Ramos (cell line): ENCODE results near the gene LGALS4.
"Not testable (repeated sequence)": the region's sequence is repeated elsewhere in the genome, so short reads cannot be mapped to it uniquely, and the experiment has no call there.

ENCODE experiments used
- in situ Hi-C: fragments of 300-500 bp; cut with MboI; formaldehyde crosslinking; loops from one replicate; pipeline ENCODE4 v1.14.3; 2022; ENCODE audit warnings: low sequenced_read_pairs; ENCODE audit not compliant: unreplicated experiment

LGALS4 gene

DNA sequence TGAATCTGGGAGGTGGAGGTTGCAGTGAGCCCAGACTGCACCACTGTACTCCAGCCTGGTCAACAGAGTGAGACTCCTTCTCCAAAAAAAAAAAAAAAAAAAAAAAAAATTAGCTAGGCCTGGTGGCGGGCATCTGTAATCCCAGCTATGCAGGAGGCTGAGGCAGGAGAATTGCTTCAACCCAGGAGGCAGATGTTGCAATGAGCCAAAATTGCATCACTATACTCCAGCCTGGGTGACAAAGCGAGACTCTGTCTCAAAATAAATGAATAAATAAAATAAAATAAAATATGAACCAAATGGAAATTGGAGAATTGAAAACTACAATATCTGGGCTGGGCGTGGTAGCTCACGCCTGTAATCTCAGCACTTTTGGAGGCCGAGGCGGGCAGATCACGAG lies 16.5 kb upstream of the LGALS4 start:
- in situ Hi-C loops = not testable (repeated sequence)

DNA sequence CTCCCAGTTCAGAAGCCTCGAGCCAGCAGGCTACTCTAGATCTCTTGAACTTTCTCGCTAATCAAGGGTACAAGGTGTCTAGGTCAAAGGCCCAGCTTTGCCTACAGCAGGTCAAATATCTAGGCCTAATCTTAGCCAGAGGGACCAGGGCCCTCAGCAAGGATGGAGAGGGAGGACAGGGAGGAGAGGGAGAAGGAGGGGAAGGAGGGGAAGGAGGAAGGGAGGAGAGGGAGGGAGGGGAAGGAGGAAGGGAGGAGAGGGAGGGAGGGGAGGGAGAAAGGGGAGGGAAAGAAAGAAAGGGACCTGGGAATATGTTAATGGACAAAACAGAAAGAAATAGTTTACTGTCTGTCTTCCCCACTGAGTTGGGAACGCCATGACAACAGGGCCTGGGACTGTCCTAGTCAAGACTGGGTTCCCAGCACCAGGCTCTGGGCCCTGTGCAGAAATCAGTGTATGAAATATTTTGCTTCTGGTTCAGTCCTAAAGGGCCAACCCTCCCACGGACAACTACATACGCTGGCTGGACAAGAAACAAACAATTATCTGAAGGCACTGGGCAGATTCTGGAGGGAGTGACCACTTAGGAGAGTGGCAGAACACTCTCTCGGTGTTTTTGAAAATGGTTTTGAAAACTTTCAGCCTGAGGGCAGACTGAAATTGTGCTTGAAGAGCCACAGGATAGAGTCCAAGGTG lies 14.3 kb upstream of the LGALS4 start:
- in situ Hi-C loops = no loop called here

DNA sequence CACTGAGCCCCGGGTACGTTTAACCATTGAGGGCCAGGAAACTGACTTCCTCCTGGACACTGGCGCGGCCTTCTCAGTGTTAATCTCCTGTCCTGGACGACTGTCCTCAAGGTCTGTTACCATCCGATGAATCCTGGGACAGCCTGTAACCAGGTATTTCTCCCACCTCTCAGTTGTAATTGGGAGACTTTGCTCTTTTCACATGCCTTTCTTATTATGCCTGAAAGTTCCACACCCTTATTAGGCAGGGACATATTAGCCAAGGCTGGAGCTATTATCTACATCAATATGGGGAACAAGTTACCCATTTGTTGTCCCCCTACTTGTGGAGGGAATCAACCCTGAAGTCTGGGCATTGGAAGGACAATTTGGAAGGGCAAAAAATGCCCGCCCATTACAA lies 13.2 kb upstream of the LGALS4 start:
- in situ Hi-C loops = not testable (repeated sequence)

DNA sequence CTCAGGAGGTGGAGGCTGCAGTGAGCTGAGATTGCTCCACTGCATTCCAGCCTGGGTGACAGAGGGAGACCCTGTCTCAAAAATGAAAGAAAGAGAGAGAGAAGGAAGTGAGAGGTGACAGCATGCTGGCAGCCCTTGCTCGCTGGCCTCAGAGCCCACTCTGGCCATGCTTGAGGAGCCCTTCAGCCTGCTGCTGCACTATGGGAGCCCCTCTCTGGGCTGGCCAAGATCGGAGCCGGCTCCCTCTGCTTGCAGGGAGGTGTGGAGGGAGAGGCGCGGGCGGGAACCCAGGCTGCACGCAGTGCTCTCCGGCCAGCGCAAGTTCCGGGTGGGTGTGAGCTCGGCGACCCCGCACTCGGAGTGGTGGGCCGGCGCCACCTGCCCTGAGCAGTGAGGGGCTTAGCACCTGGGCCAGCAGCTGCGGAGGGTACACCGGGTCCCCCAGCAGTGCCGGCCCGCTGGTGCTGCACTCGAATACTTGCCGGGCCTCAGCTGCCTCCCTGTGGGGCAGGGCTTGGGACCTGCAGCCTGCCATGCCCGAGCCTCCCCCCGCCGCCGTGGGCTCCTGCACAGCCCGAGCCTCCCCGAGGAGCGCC lies 8.6 kb upstream of the LGALS4 start:
- in situ Hi-C loops = not testable (repeated sequence)

DNA sequence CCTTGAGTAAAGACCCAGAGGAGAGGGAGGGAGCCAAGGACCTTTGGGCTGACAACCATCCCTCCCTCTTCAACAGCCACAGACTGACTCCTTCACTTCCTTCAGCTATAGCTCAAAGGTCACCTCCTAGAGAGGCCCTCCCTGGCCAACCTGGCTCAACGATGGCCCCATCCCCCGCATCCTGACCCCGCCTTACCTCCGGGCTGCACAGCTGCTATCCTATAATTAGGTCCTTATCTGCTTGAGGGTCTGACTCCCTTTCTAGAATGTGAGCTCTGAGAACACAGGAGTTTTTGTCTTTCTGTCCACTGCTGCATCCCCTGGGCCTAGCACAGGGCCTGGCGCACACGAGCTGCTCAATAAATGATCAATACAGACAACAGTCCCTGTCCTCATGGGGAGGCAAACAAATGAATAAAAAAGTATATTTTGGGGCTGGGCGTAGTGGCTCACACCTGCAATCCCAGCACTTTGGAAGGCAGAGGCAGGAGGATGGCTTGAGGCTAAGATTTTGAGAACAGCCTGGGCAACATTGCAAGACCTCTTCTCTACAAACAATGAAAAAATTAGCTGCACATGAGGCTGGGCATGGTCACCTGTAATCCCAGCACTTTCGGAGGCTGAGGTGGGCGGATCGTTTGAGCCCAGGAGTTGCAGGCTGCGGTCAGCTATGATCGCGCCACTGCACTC lies 6.6 kb upstream of the LGALS4 start:
- in situ Hi-C loops = no loop called here

DNA sequence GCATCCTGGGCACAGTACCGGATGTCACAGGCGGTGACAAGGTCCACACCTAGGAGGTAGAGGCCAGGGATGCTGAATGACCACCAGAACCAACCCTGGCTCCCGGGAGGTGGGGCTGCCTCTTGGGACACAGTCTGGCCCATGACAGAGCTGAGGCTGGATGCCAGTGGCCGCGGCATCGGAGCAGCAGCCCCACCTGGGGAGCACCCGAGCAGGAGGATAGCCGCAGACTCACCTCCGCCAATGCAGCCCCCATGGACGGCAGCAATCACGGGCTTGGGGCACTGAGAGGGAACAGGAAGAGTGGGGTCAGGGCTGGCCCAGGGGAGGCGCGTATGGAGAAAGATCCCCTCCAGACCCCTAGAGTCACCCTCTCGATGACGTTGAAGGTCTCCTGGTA lies 4.3 kb upstream of the LGALS4 start:
- in situ Hi-C loops = no loop called here

DNA sequence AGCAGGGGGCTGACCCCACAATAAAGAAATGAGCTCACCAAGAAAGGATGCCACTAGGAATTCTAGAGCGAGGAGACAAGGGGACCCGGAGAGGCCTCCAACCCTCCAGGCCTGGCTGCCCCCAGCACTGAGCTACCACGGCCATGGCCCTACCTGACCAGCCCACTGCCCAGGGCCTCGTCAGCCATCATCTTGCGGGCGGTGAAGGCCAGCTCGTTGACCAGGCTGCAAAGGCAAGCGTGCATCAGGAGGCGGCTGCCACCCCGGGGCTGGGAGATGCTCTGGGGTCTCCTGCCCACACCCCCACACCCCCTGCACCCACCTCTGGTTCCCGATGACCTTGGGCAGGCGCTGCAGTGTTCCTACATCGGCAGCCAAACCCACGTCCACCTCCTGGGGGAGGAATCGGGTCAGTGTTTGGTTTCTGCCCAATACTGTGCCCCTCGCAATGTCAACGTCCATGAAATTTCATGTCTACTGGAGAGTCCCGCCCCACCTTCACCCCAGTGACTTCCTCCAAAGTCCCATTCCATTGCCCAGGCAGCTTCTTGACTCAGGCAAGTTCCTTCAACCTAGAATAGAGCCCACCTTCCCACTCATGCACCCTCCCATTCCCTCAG lies 3.5 kb upstream of the LGALS4 start:
- in situ Hi-C loops = no loop called here

DNA sequence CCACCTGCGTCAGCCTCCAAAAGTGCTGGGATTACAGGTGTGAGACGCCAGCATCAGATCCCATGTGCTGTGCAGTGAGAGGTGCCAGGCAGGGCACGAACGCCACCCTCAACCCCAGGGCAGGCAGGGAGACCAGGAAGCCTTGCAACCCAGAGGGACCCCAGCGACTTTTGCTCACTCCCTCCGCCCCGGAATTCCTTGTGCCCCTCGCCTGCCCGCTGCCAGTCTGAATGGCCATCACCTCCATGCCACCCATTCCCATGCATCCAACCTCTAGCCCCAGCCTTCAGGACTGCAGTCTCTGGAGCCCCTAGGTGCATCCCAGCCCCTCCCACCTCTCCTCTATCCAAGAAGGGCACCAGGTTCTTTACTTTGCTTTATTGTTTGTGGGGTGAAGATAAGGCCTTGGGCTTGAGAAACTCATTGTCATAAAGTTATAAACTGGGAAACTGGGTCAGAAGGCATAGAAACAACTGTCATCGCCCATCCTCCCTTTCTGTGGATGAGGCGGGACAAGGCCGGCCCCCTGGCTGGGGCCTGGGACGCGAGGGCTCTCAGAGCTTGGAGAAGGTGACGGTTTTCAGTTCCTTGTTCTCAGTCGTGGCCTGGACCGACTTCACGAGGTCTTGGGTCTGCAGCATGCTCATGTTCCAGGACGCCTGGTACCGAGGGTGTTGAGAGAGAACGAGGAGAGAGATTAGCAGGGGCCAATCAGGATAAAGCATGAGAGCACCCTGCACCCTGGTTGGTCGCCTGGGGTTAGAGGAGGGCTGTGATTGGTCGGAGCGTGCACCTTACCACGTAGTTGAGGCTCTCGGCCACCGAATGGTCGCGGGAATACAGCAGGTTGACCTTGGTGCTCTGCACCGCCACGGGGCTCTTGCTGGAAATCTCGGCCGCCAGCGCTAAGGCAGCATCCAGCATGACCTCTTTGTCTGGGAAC lies 2.6 kb upstream of the LGALS4 start:
- in situ Hi-C loops = no loop called here

DNA sequence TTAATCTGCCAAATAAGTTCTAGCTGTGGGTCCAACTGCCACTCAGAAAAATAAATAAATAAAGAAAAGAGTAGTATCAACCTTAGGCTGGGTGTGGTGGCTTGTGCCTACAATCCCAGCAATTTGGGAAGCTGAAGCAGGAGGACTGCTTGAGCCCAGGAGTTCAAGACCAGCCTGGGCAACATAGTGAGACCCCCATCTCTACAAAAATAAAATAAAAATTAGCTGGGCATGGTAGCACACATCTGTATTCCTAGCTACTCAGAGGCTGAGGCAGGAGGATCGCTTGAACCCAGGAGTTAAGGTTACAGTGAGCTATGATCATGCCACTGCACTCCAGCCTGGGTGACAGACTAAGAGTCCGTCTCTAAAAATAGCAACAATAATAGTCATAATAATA lies 1.2 kb upstream of the LGALS4 start:
- in situ Hi-C loops = not testable (repeated sequence)

DNA sequence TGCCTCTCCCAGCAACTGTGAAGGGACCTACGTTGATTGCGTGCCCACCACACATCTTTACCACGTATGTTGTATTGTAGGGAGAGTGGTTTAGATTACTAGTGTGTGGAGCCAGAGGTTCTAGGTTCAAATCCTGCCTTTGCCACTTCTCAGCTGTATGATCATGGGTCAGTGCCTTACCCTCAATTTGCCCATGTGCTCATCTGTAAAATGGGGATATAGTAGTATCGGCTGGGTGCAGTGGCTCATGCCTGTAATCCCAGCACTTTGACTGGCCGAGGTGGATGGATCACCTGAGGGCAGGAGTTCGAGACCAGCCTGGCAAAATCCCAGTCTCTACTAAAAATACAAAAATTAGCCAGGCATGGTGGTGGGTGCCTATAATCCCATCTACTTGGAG lies 578 bp upstream of the LGALS4 start:
- in situ Hi-C loops = no loop called here

DNA sequence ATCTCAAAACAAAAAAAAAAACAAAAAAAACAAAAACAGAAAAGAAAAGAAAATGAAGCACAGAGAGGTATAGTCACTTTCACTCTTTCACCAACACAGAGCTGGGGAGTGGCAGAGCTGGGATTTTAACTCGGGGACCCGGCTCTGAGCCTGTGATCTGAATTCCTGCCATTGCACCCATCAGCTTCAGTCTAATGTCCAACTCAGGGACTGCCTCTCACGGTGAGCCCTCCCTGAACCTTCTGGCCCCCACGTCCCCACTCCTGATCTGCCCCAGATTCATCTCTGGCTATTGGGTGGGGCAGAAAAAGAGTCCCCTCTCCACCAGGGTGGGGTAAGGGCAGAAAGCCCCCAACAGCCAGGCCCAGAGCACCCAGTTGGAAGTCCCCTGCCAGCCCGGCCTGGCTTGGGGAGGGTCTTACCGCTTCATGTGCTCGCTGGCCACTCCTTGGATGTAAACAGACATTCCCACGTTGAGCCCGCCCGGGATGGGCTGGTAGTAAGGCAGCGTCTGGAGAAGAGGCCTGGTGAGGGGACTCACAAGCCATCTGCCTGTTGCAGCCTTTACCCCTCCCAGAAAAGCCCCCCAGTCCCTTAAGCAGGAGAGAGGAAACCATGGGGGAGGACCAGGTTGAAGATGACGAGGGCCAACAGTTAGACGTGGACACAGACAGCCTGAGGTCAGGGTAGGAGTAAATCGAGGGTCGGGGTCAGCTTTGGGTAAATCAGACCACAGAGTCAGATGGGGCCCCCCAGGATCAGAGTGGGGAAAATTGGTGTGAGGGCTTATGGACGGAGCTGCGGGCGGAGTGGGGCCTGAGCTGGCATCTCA lies 520 bp downstream of the LGALS4 start:
- in situ Hi-C loops = no loop called here

DNA sequence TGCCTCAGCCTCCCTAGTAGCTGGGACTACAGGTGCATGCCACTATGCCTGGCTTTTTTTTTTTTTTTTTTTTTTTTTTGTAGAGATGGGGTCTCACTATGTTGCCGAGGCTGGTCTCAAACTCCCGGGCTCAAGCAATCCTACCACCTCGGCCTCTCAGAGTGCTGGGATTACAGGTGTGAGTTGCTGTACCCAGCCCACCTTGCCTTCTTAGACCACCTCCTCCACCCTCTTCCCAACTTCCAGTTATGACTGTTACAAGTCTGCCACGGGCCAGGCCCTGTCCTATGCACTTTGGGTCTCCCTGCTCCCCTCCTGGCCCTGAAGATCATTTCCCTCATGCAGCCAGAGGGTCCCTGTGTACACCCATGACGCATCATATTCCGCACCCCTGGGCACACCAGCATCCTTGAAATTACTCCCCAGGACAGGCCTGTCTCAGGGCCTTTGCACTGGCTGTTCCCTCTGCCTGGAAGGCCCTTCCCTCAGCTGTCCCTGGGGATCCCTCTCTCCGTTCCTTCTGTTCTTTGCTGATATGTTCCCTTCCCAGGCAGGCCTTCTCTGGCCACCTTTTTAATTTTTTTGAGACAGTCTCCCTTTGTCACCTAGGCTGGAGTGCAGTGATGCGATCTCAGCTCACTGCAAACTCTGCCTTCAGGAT lies 3.0 kb downstream of the LGALS4 start:
- in situ Hi-C loops = no loop called here

DNA sequence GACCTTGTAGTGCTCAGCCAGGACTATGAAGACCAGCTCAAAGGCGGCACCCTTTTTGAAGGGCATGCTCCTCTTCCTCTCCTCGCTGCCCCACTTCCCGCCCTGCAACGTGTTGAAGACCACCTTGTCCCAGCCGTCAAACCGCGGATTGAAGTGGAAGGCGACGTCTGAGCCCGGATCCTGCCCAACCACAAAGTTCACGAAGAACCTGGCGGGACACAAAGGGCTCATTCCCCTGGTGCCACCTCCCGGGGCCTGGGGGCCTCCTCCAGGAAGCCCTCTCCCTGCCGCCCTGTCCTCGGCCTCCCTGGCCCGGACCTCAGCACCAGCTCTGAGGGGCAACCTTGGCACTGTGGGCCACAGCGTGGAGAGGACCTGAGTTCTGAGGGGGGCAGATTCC lies 4.0 kb downstream of the LGALS4 start:
- in situ Hi-C loops = no loop called here

DNA sequence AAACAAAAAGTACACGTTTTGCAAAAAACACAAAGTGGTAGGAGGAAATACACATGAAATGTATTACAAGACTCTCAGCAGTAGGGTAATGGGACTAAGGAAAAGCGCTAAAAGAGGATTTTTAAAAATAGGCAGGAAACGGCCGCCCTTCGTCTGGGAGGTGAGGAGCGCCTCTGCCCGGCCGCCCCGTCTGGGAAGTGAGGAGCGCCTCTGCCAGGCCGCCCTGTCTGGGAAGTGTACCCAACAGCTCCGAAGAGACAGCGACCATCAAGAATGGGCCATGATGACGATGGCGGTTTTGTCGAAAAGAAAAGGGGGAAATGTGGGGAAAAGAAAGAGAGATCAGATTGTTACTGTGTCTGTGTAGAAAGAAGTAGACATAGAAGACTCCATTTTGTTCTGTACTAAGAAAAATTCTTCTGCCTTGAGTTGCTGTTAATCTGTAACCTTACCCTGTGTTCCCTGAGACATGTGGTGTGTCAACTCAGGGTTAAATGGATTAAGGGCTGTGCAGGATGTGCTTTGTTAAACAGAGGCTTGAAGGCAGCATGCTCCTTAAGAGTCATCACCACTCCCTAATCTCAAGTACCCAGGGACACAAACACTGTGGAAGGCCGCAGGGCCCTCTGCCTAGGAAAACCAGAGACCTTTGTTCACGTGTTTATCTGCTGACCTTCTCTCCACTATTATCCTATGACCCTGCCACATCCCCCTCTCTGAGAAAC lies 5.2 kb downstream of the LGALS4 start:
- in situ Hi-C loops = not testable (repeated sequence)

DNA sequence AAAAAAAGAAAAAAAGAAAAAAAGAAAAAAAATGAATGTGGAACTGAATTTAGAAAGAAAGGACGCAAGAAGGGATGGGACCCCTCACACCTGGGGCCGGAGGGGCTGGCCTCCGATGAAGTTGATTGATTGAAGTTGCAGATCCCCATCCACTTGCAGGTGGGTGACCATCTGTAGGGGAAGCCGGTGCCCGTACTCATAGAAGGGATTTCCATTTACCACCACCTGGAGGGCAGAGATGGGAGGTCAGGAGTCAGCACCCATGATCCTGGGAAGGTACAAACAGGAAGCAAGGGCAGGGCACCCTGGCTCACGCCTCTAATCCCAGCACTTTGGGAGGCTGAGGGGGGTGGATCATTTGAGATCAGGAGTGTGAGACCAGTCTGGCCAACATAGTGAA lies 6.4 kb downstream of the LGALS4 start:
- in situ Hi-C loops = no loop called here

DNA sequence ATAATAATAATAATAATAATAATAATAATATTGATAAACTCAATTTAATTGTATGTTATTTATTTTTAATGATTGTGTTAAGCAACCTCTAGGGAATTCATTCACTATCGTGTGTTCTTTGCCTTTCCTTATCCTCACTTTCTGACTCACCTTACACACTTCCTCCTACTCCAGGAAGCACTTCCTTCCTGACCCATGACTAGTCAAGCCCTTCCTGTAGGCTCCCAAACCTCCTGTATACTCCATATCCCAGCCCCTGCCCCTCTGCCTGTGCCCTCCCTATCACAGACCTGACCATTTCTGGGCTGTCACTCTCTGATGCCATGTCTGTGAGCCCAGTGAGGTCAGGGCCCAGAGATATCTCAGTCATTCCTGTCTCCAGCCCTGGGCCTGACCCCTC lies 7.6 kb downstream of the LGALS4 start:
- in situ Hi-C loops = no loop called here

DNA sequence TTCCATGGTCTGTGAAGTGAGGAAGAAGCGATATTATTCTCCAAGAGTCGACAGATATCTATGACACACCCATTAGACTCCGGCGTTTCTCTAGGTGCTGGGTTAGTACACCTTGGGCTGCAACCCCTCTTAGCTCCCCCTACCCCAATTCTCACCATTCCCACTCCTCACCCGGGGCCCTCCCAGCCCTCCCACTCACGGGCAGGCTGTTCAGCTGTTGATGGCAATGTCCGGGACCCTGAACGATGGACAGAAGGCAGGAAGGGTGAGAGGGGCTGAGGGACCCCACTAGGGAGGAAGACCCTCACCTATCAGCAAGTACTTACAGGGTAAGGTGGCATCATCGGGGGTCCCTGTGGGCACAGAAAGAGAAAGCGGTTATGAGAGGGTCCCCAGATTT lies 9.2 kb downstream of the LGALS4 start:
- in situ Hi-C loops = no loop called here

DNA sequence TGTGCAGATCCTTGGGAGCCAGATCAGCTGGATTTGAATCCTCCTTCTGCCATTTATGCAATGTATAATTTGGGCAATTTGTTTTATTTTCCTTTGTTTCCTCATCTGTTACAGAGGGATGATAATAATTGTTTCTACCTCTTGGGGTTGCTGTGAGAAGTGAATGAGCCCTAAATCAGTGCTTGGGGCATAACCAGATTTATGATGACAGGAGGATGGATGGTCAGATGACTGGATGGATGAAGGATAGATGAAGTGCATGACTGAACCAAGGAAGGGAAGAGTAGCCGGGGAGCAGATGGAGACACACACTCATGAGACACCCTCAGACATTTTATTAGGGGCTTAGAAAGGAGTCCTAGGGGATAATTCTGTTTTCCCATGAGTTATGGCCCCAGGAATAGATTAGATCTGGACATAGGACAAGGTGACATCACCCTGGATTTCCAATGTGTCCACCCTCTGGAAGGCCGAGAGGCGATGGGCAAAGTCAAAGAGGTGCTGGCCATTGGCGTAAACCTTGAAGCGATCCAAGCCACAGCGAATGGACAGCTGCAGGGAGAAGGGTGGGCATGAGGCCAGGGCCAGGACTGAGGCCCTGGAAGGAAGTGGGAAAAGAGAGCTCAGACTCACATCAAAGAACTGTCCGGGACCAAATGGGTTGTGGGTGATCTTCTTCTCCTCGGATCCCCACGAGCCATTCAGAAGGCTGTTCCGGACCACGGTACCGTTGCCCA lies 11.2 kb downstream of the LGALS4 start:
- in situ Hi-C loops = no loop called here
